22Rv1 (cell line): ENCODE results near the gene CAPZB.

Experiments used
- H3K27ac ChIP-seq: fragments of 450-650 bp; 2 replicates; pipeline ENCODE4 v1.5.1; 2017
- CTCF ChIP-seq: fragments of 450-650 bp; IDR thresholded peaks from 2 replicates; pipeline ENCODE4 v1.5.1; 2017; ENCODE audit warnings: mild to moderate bottlenecking
- ZFX ChIP-seq: fragments of 450-650 bp; IDR thresholded peaks from 2 replicates; pipeline ENCODE4 v1.6.1; 2017; ENCODE audit warnings: antibody characterized with exemption, borderline replicate concordance

CAPZB gene

GRCh38 chr1:19327736-19328135 lies 157.6 kb downstream of the CAPZB start:
- TF ChIP-seq ZFX (no peak), CTCF (no peak)
- no peak overlapping the region for H3K27ac ChIP-seq

GRCh38 chr1:19327301-19327700 lies 158.0 kb downstream of the CAPZB start:
- TF ChIP-seq ZFX: no peak
- no peak for TF ChIP-seq CTCF

GRCh38 chr1:19326748-19327065 lies 158.6 kb downstream of the CAPZB start:
- no peak overlapping the region for H3K27ac ChIP-seq
- TF ChIP-seq CTCF (no peak), ZFX (no peak)

More at GRCh38 chr1:19327301-19327700, 158.0 kb downstream of the CAPZB start:
- H3K27ac ChIP-seq: no peak overlapping the region

- TF ChIP-seq CTCF: no peak
- TF ChIP-seq ZFX: no peak
- H3K27ac ChIP-seq: no peak overlapping the region
Observed at GRCh38 chr1:19325958-19326747, 159.2 kb downstream of the CAPZB start.

- H3K27ac ChIP-seq: no peak overlapping the region
- no peak for TF ChIP-seq CTCF
- no peak for TF ChIP-seq ZFX
Observed at GRCh38 chr1:19325368-19325957, 159.9 kb downstream of the CAPZB start.

- no peak overlapping the region for H3K27ac ChIP-seq
- no peak for TF ChIP-seq CTCF
- no peak for TF ChIP-seq ZFX
Observed at GRCh38 chr1:19324665-19324990, 160.7 kb downstream of the CAPZB start.

DNA sequence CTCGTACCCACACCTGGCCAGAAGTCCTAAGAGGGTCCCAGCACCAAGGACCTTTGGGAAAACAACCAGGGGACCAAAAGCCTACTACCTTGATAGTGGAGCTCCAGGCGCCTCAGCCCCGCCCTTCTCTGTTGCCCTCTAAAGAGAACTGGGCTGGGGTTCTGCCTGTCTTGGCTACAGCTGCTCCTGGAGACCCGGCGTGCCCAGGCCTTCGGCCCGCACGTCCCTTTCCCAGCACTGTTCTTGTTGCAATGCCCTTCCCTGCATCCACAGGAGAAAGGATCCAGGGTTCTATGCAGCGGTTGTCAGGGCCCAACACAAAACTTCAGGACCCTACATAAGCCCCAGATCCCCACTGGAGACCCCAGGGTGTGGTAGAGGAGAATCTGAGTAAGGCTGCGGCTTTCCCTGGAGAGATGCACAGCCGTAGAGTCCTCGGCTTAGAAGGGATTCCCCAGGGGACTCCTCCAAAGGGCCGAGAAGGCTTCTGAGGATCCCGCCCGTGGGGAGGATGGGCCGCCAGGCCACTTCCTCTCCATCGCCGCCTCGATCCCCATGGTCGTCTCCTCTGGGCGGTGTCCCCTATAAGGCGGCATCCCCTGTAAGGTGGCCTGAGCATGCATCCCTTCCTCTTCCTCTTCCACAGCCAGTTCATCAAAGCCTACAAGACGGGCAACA lies 161.2 kb downstream of the CAPZB start:
- H3K27ac ChIP-seq: no peak overlapping the region
- TF ChIP-seq CTCF: no peak
- no peak for TF ChIP-seq ZFX
